ENCODE measurements around the gene OSBPL6.

- TF ChIP-seq, protein P1, sequence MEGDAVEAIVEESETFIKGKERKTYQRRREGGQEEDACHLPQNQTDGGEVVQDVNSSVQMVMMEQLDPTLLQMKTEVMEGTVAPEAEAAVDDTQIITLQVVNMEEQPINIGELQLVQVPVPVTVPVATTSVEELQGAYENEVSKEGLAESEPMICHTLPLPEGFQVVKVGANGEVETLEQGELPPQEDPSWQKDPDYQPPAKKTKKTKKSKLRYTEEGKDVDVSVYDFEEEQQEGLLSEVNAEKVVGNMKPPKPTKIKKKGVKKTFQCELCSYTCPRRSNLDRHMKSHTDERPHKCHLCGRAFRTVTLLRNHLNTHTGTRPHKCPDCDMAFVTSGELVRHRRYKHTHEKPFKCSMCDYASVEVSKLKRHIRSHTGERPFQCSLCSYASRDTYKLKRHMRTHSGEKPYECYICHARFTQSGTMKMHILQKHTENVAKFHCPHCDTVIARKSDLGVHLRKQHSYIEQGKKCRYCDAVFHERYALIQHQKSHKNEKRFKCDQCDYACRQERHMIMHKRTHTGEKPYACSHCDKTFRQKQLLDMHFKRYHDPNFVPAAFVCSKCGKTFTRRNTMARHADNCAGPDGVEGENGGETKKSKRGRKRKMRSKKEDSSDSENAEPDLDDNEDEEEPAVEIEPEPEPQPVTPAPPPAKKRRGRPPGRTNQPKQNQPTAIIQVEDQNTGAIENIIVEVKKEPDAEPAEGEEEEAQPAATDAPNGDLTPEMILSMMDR (IDR thresholded peaks at IDR 0.05): no peak
- no peak for TF ChIP-seq POLR2A (IDR thresholded peaks at IDR 0.05; ENCODE audit: low read depth)
These were observed 64.6 kb downstream of the OSBPL6 start for GRCh38 chr2:178258916-178259315.
